ENCODE data around the gene IGSF8.

- no peak for TF ChIP-seq POLR2A (IDR thresholded peaks at IDR 0.05)
- no peak for TF ChIP-seq CTCF (IDR thresholded peaks at IDR 0.05 in 8 of 11, conservative IDR thresholded peaks at IDR 0.05 in 3 of 11)
- no peak for TF ChIP-seq POLR2AphosphoS5 (IDR thresholded peaks at IDR 0.05)
Observed at GRCh38 chr1:160129046-160129445, 30.6 kb upstream of the IGSF8 start.

Measured in spleen (tissue), 7 donors.